Measurements from ENCODE around the gene SELENOO.

SELENOO gene

DNA sequence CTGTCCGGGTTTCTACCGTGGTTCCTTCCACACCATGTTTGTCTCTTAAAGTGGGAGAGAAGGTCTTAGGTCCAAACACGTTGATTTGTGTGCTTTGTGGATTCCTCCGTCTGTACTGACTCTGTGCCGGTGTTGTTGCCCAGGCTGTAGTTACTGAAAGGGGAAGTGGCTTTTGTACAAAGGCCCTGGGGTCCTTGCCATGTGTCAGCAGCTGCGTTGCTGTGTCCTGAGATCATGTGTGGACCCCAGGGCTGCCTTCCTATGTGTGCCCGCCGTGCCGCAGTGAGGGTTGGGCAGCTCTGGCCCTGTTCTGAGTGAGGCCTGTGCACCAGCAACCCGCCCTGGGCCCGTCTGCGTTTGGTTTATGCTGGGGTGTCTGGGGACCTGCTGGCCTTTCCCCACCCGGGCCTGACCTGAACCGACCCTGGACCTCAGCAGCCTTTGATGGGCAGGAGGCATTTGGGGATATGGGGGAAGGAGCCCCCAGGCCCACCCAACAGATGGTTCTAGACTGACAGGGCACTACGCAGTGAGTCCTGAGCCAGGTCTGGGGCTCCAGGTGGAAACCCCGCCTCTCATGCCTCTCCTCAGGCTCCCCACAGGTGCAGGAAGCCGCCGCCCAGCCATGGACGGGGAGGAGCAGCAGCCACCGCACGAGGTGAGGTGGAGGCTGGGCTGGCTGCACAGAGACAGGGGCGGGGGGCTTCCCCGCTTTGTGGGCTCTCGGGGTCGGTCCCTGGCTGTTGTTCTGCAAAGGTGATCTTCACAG, 8.2 kb upstream of the SELENOO start:
- no peak for TF ChIP-seq CTCF (IDR thresholded peaks at IDR 0.05; ENCODE audit: low read depth, low read length, poor library complexity, severe bottlenecking)
- no peak for TF ChIP-seq EZH2phosphoT487 (IDR thresholded peaks at IDR 0.05; ENCODE audit: borderline replicate concordance, low read length)
- Histone ChIP-seq H3K9me3 (ENCODE audit: control insufficient read depth, insufficient read depth, low read length) (no peaks in the 10 kb centered on the region), H3K4me3 (ENCODE audit: low read length) (peak overlapping the region; percentile 81), H3K79me2 (ENCODE audit: control insufficient read depth, low read length) (peaks cover 65% of the 10 kb centered on the region), H4K20me1 (ENCODE audit: control insufficient read depth, insufficient read depth, low read depth, low read length) (no peaks in the 10 kb centered on the region), H3K27ac (ENCODE audit: low read depth, low read length) (peak overlapping the region; percentile 100), H3K4me2 (ENCODE audit: low read length) (peak overlapping the region; percentile 99), H3F3A (ENCODE audit: control insufficient read depth, insufficient read depth) (peaks cover 36% of the 10 kb centered on the region), H3K36me3 (ENCODE audit: control insufficient read depth, low read length) (peaks cover 79% of the 10 kb centered on the region), H3K27me3 (ENCODE audit: control insufficient read depth, low read length) (no peaks in the 10 kb centered on the region), H3K9me2 (replicated peaks; ENCODE audit: control insufficient read depth, low read length) (no peaks in the 10 kb centered on the region), H3K4me1 (ENCODE audit: control insufficient read depth, low read length) (peaks cover 93% of the 10 kb centered on the region)

DNA sequence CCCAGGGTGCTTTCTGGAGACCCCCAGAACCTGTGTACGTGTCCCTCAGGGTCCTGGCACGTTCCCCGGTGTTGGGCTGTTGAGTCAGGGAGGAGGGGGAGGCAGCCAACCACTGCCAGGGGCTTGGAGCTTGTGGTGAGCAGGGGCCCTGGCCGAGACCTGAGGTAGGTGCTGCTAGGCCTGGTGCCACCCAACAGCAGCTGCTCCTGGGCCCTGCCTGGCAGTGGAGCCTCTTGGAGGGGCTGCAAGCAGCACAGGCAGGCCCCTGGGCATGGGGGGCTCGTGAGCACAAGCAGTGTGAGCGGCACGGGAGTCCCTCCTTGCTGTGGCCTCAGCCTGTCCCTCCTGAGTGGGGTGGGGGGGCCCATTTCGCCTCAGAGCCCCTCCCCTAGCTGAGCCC, 7.2 kb upstream of the SELENOO start:
- H3F3A ChIP-seq (ENCODE audit: control insufficient read depth, insufficient read depth) = peaks cover 32% of the 10 kb centered on the region
- no peaks in the 10 kb centered on the region for H3K9me3 ChIP-seq (ENCODE audit: control insufficient read depth, insufficient read depth, low read length)
- no peaks in the 10 kb centered on the region for H3K27me3 ChIP-seq (ENCODE audit: control insufficient read depth, low read length)
- no peaks in the 10 kb centered on the region for H4K20me1 ChIP-seq (ENCODE audit: control insufficient read depth, insufficient read depth, low read depth, low read length)
- peaks cover 55% of the 10 kb centered on the region for H3K79me2 ChIP-seq (ENCODE audit: control insufficient read depth, low read length)
- peak overlapping the region; percentile 100 for H3K27ac ChIP-seq (ENCODE audit: low read depth, low read length)
- no peak for TF ChIP-seq CTCF (IDR thresholded peaks at IDR 0.05; ENCODE audit: low read depth, low read length, poor library complexity, severe bottlenecking)
- TF ChIP-seq EZH2phosphoT487 (IDR thresholded peaks at IDR 0.05; ENCODE audit: borderline replicate concordance, low read length) = no peak
- H3K36me3 ChIP-seq (ENCODE audit: control insufficient read depth, low read length) = peaks cover 82% of the 10 kb centered on the region
- H3K4me3 ChIP-seq (ENCODE audit: low read length) = peak overlapping the region; percentile 81
- peak overlapping the region; percentile 99 for H3K4me2 ChIP-seq (ENCODE audit: low read length)
- peaks cover 83% of the 10 kb centered on the region for H3K4me1 ChIP-seq (ENCODE audit: control insufficient read depth, low read length)
- H3K9me2 ChIP-seq (replicated peaks; ENCODE audit: control insufficient read depth, low read length) = no peaks in the 10 kb centered on the region

DNA sequence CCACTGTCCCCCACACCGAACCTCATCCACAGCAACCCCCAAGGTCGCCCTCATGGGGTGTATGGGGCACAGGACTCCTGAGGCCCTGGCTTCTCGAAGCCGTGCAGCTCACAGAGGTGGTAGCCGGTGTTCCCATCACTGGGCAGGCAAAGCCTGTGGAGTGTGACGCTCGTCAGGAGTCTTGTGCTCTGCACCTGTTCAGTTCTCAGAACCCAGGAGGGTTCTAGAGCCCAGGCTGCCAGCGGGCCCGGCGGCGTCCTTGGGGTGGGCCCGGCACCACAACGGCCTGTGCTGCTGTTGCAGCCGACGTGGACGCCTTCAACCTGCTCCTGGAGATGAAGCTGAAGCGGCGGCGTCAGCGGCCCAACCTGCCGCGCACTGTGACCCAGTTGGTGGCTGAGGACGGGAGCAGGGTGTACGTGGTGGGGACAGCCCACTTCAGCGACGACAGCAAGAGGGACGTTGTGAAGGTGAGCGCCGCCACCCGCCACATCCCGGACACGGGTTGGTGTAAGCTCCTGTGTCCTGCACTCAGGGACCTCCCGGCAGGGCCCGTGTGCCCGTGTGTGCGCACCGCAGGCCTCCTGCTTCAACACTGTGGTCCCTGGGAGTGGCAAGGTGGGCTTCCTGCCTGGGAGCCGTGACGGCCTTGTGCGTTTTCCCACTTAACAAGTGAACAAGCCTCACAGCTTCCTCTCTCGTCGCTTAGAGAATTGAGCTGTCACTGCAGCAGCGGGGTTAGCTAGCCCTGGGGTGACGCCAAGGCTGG, 6.6 kb upstream of the SELENOO start:
- peak overlapping the region; percentile 99 for H3K4me2 ChIP-seq (ENCODE audit: low read length)
- peaks cover 31% of the 10 kb centered on the region for H3F3A ChIP-seq (ENCODE audit: control insufficient read depth, insufficient read depth)
- H3K79me2 ChIP-seq (ENCODE audit: control insufficient read depth, low read length) = peaks cover 51% of the 10 kb centered on the region
- H3K27me3 ChIP-seq (ENCODE audit: control insufficient read depth, low read length) = no peaks in the 10 kb centered on the region
- peaks cover 82% of the 10 kb centered on the region for H3K36me3 ChIP-seq (ENCODE audit: control insufficient read depth, low read length)
- H4K20me1 ChIP-seq (ENCODE audit: control insufficient read depth, insufficient read depth, low read depth, low read length) = no peaks in the 10 kb centered on the region
- peaks cover 81% of the 10 kb centered on the region for H3K4me1 ChIP-seq (ENCODE audit: control insufficient read depth, low read length)
- no peak for TF ChIP-seq CTCF (IDR thresholded peaks at IDR 0.05; ENCODE audit: low read depth, low read length, poor library complexity, severe bottlenecking)
- H3K4me3 ChIP-seq (ENCODE audit: low read length) = peak overlapping the region; percentile 81
- H3K27ac ChIP-seq (ENCODE audit: low read depth, low read length) = peak overlapping the region; percentile 100
- H3K9me2 ChIP-seq (replicated peaks; ENCODE audit: control insufficient read depth, low read length) = no peaks in the 10 kb centered on the region
- H3K9me3 ChIP-seq (ENCODE audit: control insufficient read depth, insufficient read depth, low read length) = no peaks in the 10 kb centered on the region
